GM18508 (cell line): ENCODE results near the gene NOS1AP.
"Not testable (repeated sequence)": the region's sequence is repeated elsewhere in the genome, so short reads cannot be mapped to it uniquely, and the experiment has no call there.

Source experiments
- ATAC-seq: cut with Tn5 transposase; IDR thresholded peaks from one replicate; pipeline ENCODE4 v1.9.1; 2021; ENCODE audit warnings: moderate number of reproducible peaks; ENCODE audit not compliant: insufficient read depth, unreplicated experiment

The NOS1AP gene

DNA sequence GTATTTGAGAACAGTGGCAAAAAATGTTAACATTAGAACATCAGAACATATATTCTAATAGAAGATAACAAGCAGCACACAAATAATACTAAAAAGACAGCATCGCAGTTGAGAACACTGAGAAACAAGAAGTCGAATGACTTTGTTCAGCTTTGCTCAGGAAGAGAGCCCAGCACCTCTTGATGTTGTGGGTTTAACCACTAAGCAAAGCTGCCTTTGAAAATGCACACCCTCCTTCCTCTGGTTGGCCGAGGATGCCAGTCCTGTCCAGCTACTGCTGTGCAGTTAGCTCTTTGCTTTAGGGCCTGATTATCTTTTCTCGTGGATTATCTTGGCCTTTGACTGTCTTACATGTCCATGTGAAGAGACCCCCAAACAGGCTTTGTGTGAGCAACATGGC, 246.7 kb downstream of the NOS1AP start:
- ATAC-seq, result no peak

DNA sequence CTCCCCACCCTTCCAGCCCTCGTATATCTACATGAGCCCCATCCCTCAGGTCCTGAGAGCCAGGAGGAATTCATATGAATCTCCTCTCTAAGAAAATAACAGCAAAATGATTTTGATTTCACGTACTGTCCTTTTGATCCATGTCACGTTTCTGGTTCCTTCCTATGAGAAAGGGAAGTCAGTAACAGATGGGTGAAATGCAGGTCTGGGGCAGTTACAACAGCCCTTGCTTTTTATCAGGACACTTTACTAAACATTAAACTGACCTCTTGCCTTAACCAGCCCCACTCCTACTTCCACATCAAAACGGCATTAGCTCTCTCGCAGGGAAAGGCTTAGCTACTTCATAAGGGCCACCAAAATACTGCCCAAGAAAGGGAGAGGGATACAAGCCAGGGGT, 248.1 kb downstream of the NOS1AP start:
- no peak for ATAC-seq

DNA sequence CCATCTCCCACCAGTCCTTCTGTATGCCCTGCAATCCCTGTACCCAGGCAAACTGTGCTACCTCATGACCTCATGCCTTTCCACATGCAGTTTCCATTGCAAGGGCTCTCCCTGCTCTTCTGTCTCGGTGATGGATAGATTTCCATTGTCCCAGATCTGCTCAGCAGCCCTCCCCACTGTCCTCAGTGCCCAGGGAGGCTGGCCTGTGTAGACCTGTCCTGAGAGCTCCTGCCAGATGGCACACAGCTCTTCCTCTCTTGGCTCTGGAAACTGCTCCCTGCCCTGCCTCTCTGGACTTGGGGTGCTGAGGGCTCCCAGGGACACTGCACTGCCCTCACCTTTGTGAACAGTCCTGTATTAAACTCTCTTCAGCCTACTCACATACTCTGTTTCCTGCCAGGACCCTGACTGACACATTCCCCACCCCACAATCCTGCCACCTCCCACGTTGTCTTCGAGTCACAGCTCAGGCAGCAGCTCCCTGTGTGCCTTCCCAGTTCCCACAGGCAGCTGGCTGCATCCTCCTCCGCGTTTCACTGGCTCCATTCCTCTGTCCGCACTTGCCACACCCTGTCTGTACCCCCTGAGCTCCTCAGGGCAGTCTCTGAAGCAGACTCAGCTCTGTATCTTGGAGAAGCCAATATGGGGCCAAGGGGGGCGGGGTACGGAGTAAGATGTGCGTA, 250.1 kb downstream of the NOS1AP start:
- no peak for ATAC-seq

DNA sequence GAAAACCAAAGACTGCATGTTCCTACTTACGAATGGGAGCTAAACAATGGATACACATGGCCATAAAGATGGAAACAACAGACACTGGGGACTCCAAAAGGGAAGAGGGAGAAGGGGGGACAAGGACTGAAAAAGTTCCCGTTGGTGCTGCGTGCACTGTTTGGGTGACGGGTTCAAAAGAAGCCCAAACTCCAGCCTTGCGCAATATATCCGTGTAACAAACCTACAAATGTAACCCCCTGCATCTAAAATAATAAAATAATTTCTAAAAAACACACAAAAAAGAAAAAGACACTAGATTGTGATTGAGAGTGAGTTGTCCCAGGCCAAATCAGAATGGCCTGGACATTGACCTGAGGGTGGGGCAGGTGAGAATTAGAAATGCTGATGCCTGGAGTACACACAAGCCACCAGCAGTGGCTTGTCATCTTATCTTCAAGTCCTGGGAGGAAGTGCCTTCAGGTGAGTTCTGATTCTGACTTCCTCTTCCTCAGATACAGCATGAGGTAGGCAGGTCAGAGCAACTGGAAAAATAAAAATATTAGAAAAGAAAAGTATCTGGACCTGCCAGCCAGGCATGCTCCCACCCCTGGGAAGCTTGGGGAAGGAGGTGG, 252.4 kb downstream of the NOS1AP start:
- ATAC-seq, result no peak

DNA sequence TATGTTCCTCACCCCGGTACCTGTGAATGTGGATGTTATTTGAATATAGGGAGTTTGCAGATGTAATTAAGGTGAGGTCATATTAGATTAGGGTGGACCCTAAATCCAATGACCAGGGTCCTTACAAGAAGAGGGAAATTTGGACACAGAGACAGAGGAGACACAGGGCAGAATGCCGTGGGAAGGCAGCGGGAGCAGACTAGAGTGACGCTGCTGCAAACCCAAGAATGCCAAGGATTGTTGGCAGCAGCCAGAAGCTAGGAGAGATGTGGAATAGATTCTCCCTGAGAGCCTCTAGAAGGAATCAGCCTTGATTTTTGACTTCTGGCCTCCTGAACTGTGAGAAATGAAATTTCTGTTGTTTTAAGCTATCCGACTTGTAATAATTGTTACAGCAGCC, 253.5 kb downstream of the NOS1AP start:
- no peak for ATAC-seq

DNA sequence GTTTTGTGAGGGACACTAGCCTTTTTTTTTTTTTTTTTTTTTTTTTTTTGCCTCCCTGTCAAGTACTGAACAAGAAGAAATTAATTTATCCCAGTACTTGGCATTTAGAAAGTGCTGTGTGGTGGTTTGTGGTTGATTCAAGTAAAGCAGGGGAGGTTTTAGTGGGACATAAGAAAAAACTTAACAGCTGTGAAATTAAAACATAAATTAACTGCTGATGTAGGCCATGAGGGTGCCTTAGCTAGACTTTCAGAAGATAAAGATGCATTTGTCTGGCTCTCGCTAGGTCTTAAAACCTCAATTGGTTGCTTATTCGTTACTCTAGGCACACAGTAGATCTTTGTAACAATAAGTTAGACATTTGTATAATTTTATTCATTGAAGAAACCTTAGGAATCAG, 254.9 kb downstream of the NOS1AP start:
- no peak for ATAC-seq

DNA sequence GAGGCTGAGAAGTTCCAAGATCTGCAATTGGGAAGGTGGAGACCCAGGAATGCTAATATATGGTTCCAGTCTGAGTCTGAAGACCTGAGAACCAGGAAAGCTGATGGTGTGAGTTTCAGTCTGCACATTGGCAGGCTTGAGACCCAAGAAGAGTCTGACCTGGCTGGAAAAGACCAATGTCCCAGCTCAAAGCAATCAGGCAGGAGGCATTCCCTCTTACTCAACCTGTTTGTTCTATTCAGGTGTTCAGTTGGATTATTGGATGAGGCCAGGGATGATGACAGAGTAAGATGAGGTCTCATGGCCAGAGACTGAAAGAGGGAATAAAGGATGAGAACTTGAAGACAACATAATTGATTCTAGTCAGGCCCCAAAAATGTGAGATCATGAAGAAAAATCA, 257.1 kb downstream of the NOS1AP start:
- no peak for ATAC-seq

DNA sequence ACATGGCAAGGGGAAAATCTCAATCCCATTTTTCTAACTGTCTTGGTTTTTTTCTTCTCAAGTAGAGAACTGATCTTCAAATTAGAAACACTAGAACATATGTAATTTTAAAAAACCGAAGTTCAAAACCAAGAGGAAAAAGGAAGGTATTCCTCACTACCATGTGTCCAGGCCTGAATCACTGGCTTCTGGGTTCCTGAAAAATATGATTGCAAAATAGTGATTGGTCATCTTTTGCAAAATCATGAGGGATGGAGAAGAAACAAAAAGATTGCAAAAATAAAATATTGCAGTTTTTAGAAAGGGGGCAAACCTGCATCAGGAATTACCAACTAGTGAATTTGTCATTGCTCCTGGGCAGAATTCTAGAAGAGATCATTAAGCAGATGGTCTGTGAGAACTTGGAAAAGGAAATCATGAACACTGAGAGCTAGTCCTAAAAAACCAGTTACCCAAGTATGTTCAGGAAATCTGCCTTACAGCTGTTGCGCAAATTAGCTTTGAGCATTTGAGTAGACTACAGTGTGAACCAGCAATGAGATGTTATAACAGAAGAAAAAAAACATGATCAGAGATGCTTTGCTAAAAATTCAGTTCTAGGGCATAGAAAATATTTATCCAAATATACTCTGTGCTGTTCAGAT, 257.8 kb downstream of the NOS1AP start:
- no peak for ATAC-seq

DNA sequence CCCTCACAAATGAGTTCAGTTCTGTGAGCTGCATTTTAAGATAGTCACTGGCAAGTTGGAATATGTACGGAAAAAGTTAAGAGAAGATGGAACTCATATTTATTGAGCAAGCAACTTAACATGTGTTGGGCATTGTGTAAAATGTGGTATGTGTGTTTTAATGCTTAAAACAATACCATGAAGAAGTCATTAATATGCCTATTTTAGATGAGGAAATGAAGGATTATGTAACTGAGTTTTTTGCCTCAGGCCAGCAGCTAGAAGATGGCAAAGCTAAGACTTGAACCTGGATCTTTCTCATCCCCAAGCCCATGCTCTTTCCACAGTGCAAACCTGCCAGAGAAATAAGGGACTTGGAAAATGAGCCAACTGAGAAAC, 258.3 kb downstream of the NOS1AP start:
- ATAC-seq, result no peak

DNA sequence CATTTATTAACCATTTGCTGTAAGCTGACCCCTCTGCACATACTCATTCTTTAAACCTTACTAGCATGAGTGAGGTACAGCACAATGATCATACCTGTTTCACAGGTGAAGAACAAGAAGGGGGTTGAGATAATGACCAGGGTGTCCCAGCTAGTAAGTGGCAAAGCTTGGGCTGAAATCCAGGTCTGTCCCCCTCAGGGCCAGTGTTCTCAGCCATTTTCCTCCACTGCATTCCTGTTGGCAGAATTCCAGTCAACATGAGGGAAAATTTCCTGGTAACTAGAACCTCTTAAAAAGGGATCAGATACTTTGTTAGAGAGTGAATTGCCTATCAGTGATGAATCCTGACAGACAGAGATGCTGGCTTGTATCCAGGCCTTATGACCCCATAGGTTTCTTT, 259.0 kb downstream of the NOS1AP start:
- no peak for ATAC-seq

DNA sequence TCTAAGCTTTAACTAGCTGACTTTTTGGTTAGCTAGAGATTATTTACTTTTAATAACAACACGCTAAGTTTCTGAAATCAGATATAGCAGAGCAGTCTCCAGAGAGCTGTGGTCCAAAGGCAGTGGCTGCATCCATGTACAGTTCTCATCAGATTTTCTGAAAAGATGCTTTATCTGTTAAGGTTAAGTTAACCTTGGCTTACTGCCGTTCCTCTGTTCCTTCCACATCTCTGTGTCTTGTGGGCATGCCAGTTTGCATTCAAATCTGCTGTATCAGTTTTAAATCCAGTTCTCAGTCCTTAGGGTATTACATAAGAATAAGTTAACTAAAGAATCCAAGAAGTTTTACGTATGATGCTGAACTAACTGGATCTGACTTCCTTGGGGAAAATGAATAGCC, 260.3 kb downstream of the NOS1AP start:
- ATAC-seq, result no peak

DNA sequence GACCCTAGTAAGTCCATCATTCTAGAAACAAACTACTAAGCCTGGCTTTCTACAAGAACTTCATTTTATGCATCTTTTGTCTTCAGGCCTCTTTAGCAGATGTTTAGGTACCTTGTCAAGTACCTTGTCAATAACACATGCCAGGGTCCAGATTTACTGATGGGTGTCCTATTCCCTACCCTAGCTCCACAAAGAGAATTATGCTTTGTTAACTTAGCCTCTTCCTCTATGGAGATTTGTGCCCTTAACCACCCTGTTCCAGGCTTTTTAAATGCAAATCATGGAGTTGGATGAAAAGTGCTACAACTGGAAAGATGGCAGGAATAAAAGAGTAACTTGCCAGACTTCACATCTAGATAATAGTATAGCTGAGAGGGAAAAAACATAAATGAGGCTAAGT, 264.5 kb downstream of the NOS1AP start:
- no peak for ATAC-seq

DNA sequence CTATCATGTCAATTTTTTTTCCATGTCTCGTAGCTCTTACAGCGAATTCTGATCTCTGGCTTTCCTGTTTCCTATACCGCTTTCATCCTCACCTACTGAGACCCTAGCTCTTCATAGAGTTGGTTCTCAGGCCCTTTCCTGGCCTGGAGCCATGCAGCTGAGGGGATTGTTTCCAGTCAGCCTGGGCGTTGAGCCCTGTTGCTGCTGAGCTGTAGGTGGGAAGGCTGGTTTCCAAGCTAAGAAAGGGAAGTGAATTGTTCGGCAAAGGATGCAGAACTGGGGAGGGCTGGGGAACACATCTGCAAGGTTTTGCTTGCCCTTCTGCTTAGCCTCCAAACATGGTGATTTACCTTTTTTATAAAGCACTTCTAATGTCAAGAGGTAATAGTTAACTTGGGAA, 265.6 kb downstream of the NOS1AP start:
- no peak for ATAC-seq

DNA sequence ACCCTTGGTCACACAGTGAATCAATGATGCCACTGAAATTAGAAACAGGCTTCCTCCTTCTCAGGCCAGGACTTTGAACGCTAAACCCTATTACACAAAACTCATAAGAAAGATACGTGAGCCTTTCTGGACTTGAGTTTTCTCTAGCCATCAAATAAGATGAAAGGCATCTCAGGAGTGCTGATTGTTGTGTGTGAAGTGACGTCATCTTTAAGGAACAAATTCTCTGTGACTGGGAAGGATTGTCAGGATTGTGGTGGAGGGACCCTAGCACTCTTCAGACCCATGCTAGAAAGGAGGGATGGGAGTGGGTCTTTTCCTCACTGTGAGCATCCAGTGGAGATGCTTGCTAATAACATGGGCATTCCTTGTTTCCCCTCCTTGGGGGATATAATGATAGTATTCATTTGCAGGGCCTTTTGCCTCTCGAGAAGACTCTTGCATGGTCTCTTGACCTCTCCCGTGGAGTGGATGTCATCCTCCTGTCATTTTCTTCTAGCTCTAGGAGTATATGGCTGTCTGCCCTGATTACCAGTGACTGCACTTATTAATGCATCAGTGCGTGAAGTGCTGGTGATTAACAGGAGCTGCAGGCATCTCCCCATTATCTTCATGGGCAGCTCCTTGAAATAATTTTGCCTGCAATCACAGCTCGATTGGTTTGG, 267.3 kb downstream of the NOS1AP start:
- no peak for ATAC-seq

DNA sequence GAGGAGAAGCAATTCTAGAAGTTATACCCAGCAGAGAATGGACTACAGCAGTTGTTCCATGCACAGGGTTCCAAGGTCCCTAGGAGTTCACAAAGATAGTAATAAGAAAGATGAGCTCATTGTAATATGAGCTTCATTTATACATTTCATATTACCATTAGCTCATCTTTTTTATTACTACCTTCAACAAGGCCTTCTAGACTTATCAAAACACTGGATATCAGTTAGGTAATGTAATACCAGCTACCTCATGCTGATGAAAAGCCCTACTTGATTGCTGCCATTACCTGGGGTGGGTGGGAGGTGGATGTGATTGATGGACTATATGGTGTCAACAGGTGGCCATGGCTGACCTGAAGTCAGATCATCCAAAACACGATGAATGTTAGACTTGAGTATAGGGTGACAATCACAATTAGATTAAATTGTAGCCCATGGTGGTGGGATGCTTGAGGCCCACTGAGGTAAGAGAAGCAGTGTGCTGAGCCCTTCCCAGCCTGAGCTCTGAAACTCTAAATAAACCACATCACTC, 273.0 kb downstream of the NOS1AP start:
- no peak for ATAC-seq

DNA sequence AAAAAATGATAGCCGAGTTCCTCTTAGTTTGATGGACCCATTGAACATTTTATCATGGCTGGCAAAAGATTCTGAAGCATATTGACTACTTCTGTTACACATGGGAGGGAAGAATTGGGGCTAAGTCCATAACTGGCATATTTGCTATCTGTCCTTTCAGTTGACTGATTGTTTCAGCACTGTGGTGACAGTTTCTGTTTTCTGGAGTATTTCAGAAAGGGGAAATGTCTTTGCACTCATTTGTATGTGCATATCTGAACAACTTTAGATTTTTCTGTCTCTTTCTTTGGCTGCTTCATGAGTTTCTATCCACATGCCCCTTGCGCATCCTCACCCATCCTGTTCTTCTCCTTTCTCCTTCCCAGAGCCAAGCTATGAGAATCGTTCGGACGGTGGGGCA, 274.0 kb downstream of the NOS1AP start:
- no peak for ATAC-seq

DNA sequence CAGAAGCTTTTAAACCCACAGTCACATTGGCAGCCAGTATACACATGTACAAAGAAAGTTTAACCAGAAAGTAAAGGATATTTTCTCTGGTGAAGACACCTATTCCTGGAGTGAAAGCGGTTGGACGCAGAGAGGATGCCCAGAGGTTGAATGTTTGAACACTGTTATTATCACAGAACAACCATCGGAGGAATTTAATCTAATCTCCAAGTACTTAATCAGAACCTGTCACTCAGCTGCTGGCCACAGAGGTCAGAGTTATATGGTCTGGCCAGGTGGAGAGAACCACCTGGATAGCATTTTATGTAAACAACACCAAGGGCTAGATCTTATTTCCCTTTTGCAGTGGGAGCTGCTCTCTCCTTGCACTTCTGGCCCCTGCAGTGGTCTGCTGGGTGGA, 277.8 kb downstream of the NOS1AP start:
- ATAC-seq, result no peak

DNA sequence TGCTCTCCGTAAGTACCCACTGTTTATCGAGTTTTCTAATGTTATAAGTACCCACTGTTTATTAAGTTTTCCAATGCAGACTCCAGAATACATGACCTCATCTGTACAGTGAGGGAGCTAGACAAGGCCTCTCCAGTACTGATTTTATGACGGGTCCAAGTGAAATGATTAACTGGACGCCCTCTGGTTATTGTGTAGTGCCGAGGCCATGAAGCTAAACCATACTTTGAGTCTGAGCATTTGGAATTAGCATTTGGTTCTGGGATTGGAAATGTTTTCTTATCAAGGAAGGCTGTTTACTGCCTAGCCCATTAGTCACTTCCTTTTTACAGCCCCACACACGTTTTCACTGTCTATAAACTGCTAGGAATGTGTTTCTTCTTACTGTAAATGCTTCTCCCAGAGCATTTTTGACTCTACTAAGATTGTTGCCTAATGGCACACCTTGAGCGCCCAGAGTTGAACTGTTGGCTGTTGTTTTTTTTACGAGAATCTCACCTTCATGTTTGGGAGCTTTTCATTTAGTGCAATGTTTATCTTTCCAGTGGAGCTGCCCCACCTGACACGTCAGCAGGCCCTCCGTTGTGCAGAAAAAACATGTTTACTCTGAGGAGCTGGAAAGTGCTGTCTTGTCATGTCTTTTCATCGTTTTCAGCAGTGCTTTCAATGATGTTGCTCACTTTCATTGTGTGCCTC, 280.3 kb downstream of the NOS1AP start:
- no peak for ATAC-seq

DNA sequence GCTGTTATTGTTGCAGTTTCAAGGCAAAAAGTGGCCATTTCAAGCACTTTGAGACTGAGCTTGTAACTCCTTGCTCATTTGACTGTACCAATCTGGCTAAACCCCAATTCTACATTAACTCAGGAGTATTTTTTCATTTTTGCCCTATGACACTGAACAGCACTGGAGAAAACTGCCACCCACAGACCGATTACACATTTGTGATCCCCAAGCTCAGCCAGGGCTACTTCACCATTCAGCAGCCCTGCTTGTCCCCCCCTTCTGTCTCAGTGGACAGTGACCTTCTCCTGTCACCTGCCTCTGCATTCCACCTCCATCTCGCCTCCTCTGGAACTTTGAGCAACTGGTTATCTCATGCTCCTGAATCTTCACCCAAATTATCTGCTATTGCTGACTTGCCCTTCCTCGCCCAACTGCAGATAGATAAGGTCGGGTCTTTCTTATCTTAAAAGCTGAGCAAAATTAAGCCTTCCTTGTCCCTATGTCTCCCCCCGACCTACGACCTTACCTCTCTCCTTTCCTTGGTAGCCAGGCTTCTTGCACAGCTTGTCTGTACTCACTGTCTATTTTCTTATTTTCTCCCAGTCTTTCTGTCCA, 281.9 kb downstream of the NOS1AP start:
- ATAC-seq, result no peak

DNA sequence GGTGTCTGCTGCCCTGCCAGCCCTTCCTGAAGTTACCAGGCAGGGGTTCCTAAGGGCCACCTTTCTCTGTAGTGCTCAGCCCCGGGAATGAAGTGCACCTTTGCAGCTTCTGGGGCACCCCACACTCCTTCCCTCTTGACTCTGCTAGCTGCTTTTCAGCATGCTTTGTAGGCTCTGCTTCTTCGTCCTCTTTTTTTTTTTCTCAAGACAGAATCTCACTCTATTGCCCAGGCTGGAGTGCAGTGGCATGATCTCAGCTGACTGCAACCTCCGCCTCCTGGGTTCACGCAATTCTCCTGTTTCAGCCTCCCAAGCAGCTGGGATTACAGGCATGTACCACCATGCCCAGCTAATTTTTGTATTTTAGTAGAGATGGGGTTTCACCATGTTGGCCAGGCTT, 282.4 kb downstream of the NOS1AP start:
- ATAC-seq, result not testable (repeated sequence)
